ENCODE results near the gene LHFPL6. TPM values are rescaled to one million over a fixed set of nuclear protein-coding genes. Genes with fewer than 3 reads are reported as not detected.

LHFPL6 gene
- total RNA-seq, 1 donor from 2014 or later = 0.45 TPM

DNA sequence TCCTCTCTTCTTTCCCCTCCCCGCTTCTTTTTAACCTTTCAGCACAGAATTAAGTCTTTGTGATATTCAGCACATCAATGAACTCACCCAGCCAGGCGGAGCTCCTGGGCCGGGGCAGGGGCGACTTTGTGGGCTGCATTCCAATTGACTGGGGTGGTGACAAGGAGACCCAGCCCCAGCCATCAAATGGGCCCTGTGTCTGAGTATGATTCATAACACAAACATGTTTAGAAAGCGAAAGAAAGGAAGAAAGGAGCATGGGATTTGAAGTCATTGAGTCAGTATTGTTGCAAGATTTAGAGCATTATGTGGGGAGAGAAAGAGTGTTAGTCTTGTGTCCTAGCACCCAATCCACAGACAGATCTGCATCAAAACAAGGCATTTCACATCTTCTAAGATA, 185.3 kb downstream of the LHFPL6 start:
- intact Hi-C loops (cut with micrococcal nuclease) = no loop called here

DNA sequence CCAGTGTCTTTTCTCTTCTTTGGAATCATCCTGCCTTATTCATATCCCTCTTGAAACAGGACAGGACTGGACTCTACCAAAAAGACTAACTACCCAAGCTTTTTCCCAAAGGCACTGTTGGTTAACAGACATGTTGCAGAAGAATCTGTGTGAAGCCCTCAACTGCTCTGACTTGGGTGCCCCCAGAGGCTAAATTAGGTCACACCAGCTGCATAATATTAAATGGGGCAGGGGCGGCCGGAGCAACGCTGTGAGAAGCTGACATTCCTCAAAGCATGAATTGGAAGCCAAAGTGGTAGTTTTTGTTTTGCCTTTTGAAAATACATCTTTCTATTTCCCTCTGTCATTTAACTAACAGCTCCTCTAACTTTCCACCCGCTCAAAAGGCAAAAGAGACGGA, 185.9 kb downstream of the LHFPL6 start:
- intact Hi-C loops (cut with micrococcal nuclease) = no loop called here

GRCh38 chr13:39415008-39415802, 187.8 kb downstream of the LHFPL6 start:
- intact Hi-C loops (cut with micrococcal nuclease) = no loop called here

GRCh38 chr13:39414339-39414738, 188.7 kb downstream of the LHFPL6 start:
- intact Hi-C loops (cut with micrococcal nuclease) = no loop called here

GRCh38 chr13:39411511-39411910, 191.5 kb downstream of the LHFPL6 start:
- intact Hi-C loops (cut with micrococcal nuclease) = no loop called here

DNA sequence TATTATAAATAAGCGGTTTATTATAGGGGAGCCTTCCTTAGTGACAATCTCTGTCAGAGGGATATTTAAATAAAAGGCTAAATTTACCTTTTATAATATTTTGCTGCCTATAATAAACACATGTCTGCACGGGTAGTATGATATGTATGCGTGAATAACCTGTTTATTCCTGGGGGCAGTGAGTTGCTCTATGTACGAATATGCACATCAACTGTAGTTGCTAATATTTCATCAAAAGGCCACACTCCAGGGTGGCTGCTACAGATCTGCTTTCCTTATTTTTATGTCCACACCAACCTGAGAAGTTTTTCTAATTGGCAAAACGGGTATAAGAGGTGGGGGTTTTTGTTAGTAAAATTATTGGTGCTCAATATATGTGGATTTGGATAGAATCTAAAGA, 192.0 kb downstream of the LHFPL6 start:
- intact Hi-C loops (cut with micrococcal nuclease) = no loop called here

DNA sequence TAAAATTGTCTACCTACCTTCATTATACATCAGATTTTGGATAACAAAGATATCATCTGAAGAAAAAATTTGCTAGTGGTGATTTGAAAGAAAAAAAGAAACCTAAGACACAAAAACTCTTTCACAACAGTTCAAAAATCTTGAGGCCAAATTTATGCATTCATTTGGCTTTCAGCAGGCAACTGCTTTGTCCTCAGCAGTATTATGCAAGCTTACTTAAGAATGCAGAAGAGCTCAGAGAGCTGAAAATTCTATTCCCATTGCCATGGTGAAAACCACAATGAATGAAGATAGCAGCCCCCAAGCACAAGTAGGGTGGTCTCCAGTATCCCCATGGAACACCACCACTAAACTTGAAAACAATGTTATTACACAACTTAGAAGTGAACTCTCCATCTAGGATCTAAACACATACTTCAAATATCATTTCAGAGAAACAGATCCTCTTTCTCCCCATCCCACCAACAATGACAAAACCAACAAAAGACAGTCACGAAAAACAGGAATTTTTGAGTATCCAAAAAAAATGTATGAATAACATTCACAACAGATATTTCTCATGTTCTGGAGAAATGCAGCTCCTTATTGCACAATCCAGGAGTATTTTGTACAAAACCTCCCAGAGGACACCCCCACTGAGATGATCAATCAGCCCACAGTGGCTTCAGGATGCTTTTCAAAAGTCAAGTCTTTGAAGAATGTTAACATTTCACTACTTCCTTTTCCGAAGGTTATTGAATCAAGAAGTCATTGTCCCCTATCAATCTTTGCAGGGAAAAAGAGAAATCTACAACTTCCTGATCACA, 192.7 kb downstream of the LHFPL6 start:
- intact Hi-C loops (cut with micrococcal nuclease) = no loop called here

GRCh38 chr13:39408512-39408911, 194.5 kb downstream of the LHFPL6 start:
- intact Hi-C loops (cut with micrococcal nuclease) = no loop called here

- intact Hi-C loops (cut with micrococcal nuclease) = no loop called here
Observed at GRCh38 chr13:39407786-39408185, 195.2 kb downstream of the LHFPL6 start.

DNA sequence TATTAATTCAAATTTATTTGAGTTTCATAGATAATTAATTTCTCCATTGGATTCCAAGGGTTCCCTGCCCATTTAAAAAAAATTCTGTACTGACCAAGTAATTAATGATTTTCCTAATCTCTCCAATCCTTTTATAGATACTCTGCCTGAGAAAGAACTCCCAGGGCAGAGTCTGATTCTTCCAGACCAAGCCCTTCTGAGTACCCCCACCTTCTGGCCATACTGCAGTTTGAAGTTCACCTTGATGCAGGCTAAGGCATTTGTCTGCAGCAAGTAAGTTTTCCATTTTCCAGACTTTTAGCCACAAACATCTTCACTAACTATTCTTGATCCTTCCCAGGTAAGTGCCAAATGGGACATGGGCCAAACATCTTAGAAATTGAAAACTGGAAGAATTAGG, 195.9 kb downstream of the LHFPL6 start:
- intact Hi-C loops (cut with micrococcal nuclease) = no loop called here

DNA sequence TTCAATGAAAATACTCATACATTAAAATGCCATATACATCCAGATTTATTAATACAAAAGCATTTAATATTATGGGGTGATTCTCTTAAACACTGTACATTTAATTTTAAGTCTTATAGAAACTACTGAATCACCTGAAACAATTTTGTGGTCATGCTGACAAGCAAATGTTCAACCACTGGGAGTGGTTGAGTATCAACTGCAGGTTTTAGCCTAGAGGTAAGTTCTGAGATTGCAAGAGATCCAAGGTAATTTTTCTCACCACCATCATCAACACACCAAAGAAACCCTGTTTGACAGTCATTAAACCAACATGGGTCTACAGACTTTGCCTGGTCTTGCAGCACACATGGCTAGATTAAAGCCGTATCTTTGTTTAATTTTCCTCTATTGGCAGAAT, 196.3 kb downstream of the LHFPL6 start:
- intact Hi-C loops (cut with micrococcal nuclease) = no loop called here

GRCh38 chr13:39405596-39406205, 197.3 kb downstream of the LHFPL6 start:
- intact Hi-C loops (cut with micrococcal nuclease) = no loop called here

DNA sequence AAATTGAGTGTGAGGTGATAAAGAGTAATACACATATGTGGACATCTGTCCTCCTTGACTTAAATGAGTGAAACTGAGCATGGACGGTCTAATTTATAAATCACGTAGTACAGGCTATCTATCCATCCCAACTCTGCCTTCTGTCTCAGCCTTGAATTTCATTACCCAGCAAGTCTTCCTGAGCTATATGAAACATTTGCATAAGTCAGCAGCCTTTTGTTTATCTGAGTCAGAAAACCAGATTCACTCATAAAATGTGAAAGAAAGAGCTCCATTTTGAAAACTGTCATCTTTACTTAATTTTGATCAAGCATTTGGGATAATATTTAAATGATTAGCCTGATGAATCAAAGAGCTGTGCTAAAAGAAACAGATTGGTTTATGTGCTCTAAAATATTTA, 197.9 kb downstream of the LHFPL6 start:
- intact Hi-C loops (cut with micrococcal nuclease) = no loop called here

GRCh38 chr13:39403106-39403505, 199.9 kb downstream of the LHFPL6 start:
- intact Hi-C loops (cut with micrococcal nuclease) = no loop called here

- intact Hi-C loops (cut with micrococcal nuclease) = no loop called here
Observed at GRCh38 chr13:39402221-39402970, 200.6 kb downstream of the LHFPL6 start.

DNA sequence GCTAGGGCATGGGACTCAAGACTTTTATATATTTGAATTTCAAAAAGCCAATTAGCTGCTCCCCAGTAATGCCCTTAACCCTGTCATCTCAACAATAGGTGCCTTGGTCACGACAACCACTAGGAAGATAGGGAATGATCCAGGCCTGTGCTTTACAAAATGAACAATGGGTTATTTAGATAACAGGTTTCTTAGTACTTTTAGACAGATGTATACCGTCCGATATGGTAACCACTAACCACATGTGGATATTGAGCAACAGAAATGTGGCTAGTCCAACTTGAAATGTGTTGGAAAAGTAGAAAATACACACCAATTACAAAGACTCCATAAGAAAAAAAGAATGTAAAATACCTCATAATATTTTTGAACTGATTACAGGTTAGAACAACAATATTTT, 201.2 kb downstream of the LHFPL6 start:
- intact Hi-C loops (cut with micrococcal nuclease) = no loop called here

DNA sequence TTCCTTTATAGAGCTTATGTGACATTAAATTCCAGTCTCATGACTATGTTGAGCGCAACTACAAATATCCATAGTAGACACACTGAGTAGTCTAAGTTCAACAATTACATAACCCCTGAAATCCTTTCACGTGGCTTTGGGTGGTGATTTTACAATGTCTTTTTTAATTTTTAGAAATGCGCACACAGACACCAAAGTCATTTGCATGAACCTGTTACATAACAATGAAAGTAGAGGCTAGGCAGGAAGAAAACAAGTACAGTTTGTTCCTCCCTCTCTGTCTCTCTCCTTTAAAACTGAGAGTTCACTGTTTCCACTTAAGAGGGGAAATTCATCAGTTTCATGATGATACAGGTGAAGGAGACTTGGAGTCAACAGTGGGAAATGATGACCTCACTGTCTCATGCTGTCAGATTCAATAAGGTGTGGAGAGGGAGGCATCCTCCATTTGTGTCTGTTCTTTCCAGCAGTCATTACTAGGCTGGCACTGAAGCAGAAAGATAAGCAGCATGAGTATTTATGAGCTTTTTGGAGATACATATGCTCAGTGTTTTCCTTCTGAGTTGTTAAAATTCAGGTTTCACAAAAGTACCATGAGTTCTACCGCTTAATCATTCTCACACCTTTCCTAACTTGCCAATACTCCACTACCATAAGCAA, 201.8 kb downstream of the LHFPL6 start:
- intact Hi-C loops (cut with micrococcal nuclease) = no loop called here

GRCh38 chr13:39399102-39399501, 203.9 kb downstream of the LHFPL6 start:
- intact Hi-C loops (cut with micrococcal nuclease) = no loop called here

DNA sequence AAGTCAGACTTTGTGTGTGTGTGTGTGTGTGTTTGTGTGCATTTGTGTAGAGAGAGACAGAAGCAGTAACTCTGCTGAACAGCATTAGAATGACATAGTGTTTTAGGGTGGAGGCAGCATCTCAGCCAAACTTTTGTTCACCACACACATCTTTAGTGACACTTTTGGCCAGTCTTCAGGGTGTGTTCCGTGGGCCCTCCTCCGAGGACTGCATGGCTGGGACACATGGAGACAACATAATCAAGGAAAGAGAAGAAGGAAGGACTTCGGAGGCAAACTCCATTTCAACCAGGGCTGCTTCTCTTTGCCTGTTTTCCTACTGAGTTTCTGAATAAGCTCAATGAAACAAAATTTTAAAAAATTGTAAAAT, 205.1 kb downstream of the LHFPL6 start:
- intact Hi-C loops (cut with micrococcal nuclease) = no loop called here

DNA sequence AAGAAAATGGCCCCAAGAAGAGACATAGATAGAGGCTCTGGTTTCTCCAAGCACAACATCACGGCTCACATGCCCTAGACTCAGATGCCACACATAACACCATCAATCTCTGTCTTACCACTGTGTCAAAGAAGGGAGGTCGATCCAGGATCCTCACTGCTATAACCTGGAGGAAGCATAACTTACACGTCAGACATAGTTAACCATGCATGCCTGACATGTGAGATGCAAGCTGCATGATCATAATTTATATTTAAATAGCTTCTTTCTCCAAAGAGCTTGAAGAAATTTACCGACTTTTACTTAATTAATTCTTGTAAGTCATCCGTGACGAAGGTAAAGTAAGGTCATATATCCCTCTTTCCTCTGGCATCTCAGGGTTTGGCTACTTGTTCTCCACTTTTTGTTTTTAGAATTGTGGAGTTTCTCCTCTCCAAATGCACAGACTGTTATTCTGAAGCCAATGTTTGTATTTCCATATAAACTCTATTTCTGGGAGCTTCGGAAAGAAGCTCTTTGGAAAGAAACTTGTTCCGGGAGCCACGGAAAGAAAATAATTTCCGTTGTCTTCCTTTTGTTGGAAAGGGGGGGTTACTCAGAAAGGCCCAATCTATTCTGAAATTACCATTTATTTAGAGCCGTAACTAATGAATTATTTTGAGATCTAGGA, 205.6 kb downstream of the LHFPL6 start:
- intact Hi-C loops (cut with micrococcal nuclease) = no loop called here

Measured in T-helper 2 cell treated with Interferon-gamma antibody and Interleukin-4, amounts not matched to agents 100 ng/mL and 5 ng/mL, for 36 hours (primary cell).